GM19099 (cell line): ENCODE measurements around the gene ZDHHC11.

Source experiments
- POLR2A ChIP-seq: IDR thresholded peaks from 3 replicates; pipeline ENCODE4 v1.6.1; 2011; ENCODE audit warnings: low read depth; ENCODE audit not compliant: insufficient read length; ENCODE audit errors: extremely low read depth

ZDHHC11 gene, protein sequence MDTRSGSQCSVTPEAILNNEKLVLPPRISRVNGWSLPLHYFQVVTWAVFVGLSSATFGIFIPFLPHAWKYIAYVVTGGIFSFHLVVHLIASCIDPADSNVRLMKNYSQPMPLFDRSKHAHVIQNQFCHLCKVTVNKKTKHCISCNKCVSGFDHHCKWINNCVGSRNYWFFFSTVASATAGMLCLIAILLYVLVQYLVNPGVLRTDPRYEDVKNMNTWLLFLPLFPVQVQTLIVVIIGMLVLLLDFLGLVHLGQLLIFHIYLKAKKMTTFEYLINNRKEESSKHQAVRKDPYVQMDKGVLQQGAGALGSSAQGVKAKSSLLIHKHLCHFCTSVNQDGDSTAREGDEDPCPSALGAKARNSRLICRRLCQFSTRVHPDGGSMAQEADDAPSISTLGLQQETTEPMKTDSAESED

DNA sequence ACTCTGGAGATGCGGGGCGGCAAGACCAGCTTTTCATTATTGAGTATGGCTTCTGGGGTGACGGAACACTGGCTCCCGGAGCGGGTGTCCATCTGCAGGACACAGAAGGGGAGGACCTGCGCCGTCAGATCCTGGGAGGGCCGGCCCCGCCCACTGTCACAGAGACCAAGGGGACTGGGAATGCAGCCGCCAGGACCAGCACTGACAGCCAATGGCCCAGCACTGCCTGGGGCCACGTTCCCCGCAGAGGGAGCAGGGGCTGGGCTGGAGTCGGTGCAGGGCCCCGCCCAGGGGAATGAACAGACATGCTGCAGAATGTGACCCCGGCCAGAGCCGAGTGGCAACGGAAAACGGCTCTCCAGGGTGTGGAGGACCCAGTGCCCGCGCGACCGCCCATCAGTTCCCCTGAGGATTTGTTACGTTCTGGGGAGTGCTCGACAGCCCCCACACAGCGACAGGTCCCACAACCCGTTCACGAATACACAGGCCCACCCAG, at the start of gene ZDHHC11:
Gene ZDHHC11, minus strand, starts transcription at position 476 of the 496 bp plus-strand sequence. Its CDS starts 384 bp downstream, at position 92.
- no peak for TF ChIP-seq POLR2A

DNA sequence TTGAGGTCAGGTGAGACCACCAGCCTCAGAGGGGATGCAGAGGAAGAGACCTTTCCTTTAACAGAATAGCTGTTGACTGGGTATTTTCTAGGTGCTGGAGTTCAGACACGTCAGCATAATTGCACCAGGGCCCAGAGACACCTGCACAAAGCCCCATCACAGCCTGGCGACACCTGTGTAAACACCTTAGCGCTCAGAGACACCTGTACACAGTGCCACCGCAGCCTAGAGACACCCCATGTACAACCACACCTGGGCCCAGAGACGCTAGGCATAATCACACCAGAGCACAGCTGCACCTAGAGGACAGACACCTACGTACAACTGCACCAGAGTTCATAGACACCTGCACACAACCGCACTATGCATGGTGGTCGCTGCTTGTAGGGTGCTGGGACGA, 42.9 kb upstream of the ZDHHC11 start:
- TF ChIP-seq POLR2A, result no peak

DNA sequence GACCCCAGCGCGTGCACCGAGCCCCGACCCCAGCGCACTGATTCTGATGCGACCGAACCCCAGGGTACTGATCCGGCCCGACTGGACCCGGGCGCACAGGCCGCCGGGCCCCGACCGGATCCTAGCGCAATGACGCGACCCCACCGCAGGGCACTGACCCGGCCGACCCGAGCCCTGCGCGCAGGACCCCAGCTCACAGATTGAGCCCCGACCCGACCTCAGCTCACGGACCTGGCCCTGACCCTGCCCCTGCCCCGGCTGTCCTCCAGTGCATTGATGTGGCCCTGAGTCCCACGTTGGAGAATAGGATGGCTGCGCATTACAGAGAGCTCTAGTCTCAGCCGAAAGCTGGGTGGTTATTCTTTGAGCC, 42.3 kb upstream of the ZDHHC11 start:
- no peak for TF ChIP-seq POLR2A

DNA sequence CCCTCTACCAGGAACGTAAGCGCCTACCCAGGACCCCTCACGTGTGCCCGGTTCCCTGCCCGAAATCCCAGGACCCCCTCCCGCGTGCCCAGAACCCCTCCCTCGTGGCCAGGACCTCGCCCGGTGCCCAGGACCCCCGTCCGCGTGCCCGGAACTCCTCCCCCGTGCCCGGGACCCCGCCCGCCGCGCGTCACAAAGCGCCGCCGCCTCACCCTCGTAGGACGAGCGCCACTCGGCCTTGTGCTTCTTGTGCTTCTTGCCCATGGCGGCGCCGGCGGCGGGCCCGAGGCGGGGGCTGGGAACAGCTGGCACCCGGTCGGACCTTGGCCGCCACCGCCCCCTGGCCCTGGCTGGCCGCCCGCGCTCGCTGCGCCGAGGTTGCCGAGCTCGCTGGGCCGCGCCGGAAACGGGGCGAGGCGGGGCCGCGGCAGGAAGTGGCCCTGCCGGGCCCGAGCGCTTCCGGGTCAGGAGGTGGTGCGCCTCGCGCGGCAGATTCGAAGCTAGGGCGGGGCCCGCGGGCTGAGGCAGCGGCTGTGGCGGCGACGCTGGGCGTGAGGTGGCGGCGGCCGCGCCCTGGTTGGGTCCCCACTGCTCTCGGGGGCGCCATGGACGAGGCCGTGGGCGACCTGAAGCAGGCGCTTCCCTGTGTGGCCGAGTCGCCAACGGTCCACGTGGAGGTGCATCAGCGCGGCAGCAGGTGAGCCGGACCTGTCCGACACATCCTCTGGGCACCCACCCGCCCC, 41.8 kb upstream of the ZDHHC11 start, which contains the start of the genes BRD9 and TRIP13:
Gene BRD9, minus strand, starts transcription at position 408 of the 743 bp plus-strand sequence. Its CDS starts 144 bp downstream, at position 264.
Gene TRIP13, plus strand, starts transcription at position 491 of the 743 bp plus-strand sequence. Its CDS starts 115 bp downstream, at position 606.
- peak; percentile 90 for TF ChIP-seq POLR2A

DNA sequence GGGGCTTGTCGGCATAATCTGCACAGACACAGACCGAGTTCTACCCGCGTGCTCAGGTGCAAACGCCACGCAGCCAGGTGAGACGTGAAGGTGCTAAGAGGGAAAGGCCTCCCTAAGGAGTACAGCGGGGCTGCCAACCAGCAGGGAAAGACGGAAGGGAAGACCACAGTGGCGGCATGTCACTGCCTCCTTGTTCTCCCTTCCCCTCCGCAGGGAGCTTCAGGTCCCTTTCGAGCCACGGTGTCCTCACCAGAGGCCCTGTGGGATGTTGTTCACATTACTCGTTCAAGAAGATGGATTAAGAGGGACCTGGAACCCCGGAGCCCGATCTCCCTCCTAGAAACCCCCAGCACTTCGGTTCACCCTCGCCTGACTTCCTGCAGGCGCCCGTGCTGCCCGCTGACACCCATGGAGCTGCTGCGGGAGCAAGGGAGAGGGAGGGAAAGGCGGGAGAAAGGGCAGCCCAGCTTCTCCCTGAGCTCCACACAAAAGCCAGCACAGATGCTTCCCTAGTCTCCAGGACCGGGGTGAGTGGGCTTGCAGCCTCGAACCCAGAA, 41.1 kb upstream of the ZDHHC11 start:
- no peak for TF ChIP-seq POLR2A

DNA sequence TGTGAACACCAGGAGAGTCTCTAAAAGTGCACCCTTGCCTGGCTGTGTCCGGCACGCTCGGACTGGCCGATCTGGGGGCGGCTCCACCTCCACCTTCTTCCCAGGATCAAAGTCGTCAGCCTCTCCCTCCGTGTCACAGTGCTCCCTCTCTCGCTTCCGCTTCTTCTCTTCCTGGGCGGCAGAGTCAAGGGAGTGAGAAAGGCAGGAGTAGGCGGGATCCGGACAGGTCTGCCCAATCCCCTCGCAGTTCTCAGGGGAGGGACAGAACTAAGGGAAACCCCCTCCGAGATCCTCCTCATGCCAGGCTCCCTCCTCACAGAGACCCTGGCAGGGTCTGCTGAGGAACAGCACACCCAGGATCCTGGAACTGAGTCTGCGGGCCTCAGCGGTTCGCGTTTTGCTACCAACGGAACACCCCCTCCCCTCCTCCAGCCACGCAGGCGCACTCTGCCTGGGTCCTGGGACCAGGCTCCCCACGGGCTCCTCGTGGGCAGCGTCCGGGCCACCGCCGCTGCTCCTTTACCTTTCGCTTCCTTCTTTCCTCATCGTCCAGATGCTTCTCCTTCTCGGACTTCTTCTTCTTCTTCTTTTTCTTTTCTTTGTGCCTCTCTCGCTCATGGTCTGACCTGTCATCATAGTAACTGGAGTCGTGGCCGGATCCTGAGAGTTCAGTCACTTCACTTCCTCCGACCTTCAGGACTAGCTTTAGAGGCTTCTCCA, 40.5 kb upstream of the ZDHHC11 start:
- no peak for TF ChIP-seq POLR2A

DNA sequence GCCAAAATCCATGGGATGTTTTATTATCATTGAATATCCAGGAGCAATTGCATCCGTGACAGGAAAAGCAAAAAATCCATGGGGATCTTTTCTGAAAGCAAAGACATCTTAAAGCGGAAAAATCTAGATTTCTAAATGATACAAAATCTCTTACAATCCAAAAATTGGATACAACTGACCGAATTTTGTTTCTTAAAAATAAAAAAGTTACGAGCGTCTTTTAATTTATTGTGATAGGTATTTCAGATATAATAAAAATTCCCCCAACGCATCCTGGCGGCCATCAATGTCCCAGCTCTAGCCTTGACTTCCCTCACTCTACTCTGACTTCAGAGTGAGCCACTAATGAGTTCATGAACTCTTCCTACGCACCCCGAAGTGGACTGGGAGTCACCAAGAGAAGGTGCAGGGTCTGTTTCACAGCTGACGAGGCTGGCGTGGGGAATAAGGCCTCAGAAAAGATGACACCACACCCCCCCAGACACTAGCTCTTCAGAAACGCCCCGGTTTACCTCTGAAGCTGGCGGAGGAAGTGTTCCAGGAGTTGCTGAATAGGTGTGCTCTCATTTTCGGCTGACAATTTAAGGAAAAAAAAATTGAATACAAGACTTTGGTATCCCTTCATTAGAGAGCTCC, 38.4 kb upstream of the ZDHHC11 start:
- no peak for TF ChIP-seq POLR2A

DNA sequence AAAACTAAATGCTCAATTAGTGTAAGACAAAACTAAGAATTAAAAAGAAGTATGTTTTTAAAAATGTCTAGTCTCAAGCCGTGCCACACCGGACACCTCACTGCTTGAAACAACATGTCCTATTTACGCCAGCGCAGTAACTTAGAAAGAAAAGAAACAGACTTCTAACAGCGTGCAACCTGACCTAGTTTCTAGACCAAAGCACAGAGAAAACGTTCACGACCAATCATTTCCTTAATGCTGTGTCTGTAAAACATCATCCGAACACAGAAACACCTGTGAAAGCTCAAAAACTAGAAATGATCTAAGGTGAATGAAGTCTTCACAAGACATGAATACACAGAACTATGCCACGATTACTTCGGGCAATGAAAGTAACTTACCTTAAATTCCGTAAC, 37.9 kb upstream of the ZDHHC11 start:
- no peak for TF ChIP-seq POLR2A

DNA sequence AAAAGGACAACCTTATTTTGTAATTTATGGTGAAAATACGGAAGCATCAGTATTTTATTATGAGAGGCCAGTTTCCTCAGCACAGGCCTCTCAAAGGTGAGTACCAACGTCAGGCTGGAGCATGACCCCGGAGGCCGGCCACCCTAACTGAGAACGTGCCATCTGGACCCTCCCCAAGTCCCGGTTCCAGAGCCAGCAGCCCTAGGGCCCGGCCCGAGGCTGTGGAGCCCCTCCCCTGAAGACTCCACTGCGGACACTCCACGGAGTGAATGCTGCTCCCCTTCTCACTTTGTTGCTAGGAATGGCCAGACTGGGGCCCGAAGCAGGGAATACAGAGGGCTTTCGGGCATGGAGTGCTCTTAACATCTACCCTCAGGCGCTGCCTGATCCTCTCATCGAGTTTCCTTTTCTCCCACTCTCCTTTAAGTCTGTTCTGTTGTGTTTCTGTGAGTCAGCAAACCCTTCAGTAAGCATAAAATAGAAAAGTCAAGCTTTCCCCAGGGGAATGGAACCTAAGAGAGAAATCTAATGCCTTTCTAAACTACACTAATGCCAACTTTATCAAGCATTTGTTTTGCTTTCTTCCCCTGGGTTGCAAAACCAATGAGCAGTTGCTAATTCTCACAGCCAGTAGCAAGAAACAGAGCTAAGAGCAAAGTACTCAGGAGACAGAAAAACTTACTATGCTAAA, 37.3 kb upstream of the ZDHHC11 start:
- no peak for TF ChIP-seq POLR2A

DNA sequence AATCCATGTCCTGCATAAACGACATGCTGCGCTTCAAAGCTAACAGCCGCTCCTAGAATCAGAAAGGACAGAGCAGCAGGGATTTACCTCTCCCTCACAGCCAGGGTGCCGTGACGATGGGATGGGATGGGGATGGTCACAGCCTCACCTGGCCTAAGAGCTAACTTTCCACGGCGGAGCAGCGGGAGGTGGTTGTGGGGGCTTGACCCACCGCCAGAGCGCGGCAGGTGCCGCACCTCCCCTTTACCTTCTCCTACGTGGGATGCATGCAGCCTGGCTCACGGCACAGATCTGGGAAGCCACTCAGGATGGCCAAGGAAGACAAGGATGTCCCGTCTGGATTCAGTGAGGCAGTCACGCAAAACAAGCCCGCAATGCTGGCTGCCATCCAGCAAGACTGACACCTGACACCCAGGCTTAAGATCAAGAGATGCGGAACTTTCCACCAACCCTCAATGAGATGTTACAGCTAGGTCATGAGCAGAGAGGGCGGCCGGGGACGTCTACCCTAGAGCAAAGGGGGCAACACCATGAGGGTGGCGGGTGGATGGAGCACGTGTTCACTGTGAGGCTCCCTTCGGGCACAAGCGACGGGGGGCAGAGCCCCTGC, 36.0 kb upstream of the ZDHHC11 start:
- no peak for TF ChIP-seq POLR2A

DNA sequence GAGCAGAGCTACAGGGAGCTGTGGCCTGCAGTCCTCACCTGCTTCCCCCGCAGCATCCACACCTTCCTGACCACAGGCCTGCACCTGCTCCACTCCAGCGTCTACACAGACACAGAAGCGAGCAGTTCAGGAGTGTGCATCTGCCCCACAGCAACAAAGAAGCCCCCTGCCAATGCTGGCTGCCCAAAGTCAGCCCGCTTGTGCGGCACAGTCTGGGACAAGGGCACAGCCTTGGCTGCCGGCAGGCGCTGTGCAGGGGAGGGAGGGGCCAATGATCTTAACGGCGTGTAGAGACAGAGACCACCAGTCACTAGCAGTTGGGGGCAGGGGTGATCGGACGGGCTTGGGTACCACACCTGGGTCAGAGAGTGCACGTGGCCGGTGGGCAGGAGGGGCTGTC, 35.2 kb upstream of the ZDHHC11 start:
- TF ChIP-seq POLR2A, result no peak

DNA sequence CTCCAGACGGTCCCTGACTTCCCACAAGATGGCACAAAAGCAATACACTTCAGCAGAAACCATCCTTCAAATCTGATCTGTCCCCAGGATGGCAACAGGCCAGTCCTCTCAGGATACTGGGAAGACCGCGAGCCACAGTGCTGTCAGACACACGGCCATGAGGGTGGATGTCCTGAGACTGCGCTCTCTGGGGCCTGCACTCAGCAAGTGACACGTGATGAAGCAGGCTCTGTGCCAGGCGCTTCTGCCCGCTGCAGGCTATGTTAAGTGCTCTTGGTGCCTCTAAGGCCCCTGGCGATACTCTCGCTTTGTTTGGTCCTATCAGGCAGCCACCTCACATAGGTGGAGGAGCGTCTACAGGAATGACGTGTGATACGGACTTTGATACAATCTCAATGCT, 34.7 kb upstream of the ZDHHC11 start:
- no peak for TF ChIP-seq POLR2A

DNA sequence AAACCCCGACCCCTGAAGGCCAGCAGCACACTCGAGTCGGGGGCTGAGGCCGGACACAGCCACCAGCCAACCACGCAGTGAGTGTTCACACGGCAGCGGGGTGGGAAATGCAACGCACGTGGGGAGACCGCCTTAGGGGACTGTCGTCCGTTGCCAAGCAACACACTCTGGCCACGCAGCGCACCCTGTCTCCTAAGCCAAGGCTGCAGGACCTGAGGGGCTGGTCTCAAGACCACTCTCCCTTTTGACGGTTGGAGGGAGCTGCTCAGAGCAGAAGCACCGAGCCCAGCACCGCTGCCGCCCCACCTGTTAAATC, 34.3 kb upstream of the ZDHHC11 start:
- TF ChIP-seq POLR2A, result no peak

DNA sequence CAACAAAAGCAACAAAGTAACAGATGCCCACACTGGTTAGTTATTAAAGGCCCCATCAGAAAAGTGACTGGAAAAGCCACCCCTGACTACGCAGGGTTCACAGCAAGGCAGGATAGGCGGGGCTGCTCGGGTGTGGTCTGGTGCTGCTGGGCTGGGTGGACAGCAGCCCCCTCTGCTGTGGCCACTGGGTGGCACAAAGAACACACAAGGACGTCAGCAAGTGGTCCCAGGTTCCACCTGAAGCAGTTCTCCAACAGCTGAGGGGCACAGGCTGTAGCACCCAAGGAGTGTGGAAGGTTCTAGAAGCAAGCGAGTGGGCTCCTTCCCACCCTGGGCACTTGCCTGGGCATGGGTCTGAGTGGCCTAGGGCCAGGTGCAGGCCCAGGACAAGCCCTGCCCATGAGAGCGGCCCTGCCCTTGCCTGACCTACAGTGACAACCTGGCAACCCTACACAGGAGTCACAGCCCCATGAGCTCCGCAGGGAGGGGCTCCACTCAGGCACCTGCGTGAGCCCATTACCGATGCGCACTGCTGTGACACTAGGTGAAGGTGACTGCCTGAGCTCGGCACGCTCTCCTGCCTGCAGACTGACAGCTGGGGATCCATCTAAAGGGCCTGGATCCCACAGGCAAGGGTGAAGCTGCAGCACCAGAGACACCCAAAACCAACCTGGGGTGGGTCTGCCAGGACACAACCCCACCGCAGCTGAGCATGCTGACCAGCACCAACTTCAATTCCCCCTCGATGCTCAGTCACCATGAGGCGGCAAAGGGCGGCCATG, 33.8 kb upstream of the ZDHHC11 start:
- TF ChIP-seq POLR2A, result no peak
